SKM-1 treated with dmso at 0.1 percent for 144 hours (cell line): Measurements from ENCODE around the gene TMEM89.

Experiments used
- DNase-seq: peaks from one replicate; lab custom pipeline; 2025; ENCODE audit not compliant: unreplicated experiment; lab: John Stamatoyannopoulos, UW

TMEM89 gene

GRCh38 chr3:48614044-48614443 is 7.5 kb downstream of the TMEM89 start:
- peak; percentile 81 for DNase-seq

- DNase-seq = no peak
Measured at GRCh38 chr3:48612309-48612708, 9.3 kb downstream of the TMEM89 start.

- DNase-seq = peak; percentile 95
Measured at GRCh38 chr3:48609088-48610005, 12.2 kb downstream of the TMEM89 start, which contains the start of gene UQCRC1. Gene UQCRC1, minus strand, starts transcription at chr3:48609646. Its CDS starts 26 bp downstream, at chr3:48609620.

- DNase-seq = no peak
Measured at GRCh38 chr3:48607519-48607918, 14.1 kb downstream of the TMEM89 start.

GRCh38 chr3:48601622-48601994 is 20.0 kb downstream of the TMEM89 start:
- no peak for DNase-seq

- no peak for DNase-seq
Measured at GRCh38 chr3:48600711-48601621, 20.6 kb downstream of the TMEM89 start.

GRCh38 chr3:48599509-48600285 is 21.9 kb downstream of the TMEM89 start:
- no peak for DNase-seq

GRCh38 chr3:48599077-48599501 is 22.5 kb downstream of the TMEM89 start:
- DNase-seq = no peak

- no peak for DNase-seq
Measured at GRCh38 chr3:48598323-48599076, 23.1 kb downstream of the TMEM89 start.

- DNase-seq = no peak
Measured at GRCh38 chr3:48597408-48597800, 24.2 kb downstream of the TMEM89 start.

- no peak for DNase-seq
Measured at GRCh38 chr3:48596676-48597407, 24.7 kb downstream of the TMEM89 start.

- no peak for DNase-seq
Measured at GRCh38 chr3:48596157-48596556, 25.4 kb downstream of the TMEM89 start.

GRCh38 chr3:48595526-48596121 is 25.9 kb downstream of the TMEM89 start:
- no peak for DNase-seq

GRCh38 chr3:48595075-48595525 is 26.5 kb downstream of the TMEM89 start, which contains the start of gene COL7A1:
Gene COL7A1, minus strand, starts transcription at chr3:48595329. Its CDS starts 170 bp downstream, at chr3:48595159.
- DNase-seq = no peak

- DNase-seq = no peak
Measured at GRCh38 chr3:48594417-48595049, 27.0 kb downstream of the TMEM89 start.

- no peak for DNase-seq
Measured at GRCh38 chr3:48593337-48593736, 28.2 kb downstream of the TMEM89 start.

- no peak for DNase-seq
Measured at GRCh38 chr3:48592519-48593087, 29.0 kb downstream of the TMEM89 start.

- no peak for DNase-seq
Measured at GRCh38 chr3:48591886-48592518, 29.6 kb downstream of the TMEM89 start.
